Peyer's patch (tissue), 4 donors: ENCODE measurements around the gene EXOC4. TPM values are rescaled to one million over a fixed set of nuclear protein-coding genes. Genes with fewer than 3 reads are reported as not detected.

Experiments used
- DNase-seq, 3 donors: peaks; one replicate each; pipeline ENCODE4 v3.0.0-alpha.2; 2017 to 2019
- H3K27ac ChIP-seq, 4 donors: fragments of 200-600 bp; sonication (generic); one replicate each; pipeline ENCODE4 v1.5.1; 2016 to 2019
- H3K27me3 ChIP-seq, 2 donors: fragments of 200-600 bp; sonication (generic); one replicate each; pipeline ENCODE4 v1.5.1; 2019
- H3K36me3 ChIP-seq, 3 donors: fragments of 200-600 bp; sonication (generic); one replicate each; pipeline ENCODE4 v1.5.1; 2016 to 2019
- H3K4me1 ChIP-seq, 4 donors: fragments of 200-600 bp; sonication (generic); one replicate each; pipeline ENCODE4 v1.5.1; 2016 to 2019
- H3K4me3 ChIP-seq, 4 donors: fragments of 200-600 bp; sonication (generic); 1 replicate in 3 of 4; 2 replicates in 1 of 4; pipeline ENCODE4 v1.5.1; 2016 to 2019; ENCODE audit warnings: mild to moderate bottlenecking in 1 of 4
- H3K9me3 ChIP-seq, 4 donors: fragments of 200-600 bp; sonication (generic); one replicate each; pipeline ENCODE4 v1.5.1; 2016 to 2019; ENCODE audit warnings: mild to moderate bottlenecking in 1 of 4
- POLR2A ChIP-seq, 2 donors: fragments of 450-650 bp; IDR thresholded peaks; one replicate each; pipeline ENCODE4 v1.5.1; 2017; ENCODE audit warnings: antibody characterized with exemption in 2 of 2, mild to moderate bottlenecking in 2 of 2, moderate library complexity in 2 of 2
- total RNA-seq, 4 donors: library from RNA; depleted of rRNA; stranded (reverse); fragments of >200 nt; gene quantifications; one replicate each; pipeline ENCODE4 v1.1.0, GENCODE V29; 2016
- TF ChIP-seq, protein P1 (sequence below), 6 experiments: fragments of 450-650 bp in 4 of 6; fragments of 200-600 bp in 2 of 6; sonication (generic) in 1 of 6; IDR thresholded peaks; one replicate each; pipeline ENCODE4 v1.5.1; 2017 to 2019; ENCODE audit warnings: antibody characterized with exemption in 6 of 6, mild to moderate bottlenecking in 3 of 6, moderate library complexity in 1 of 6

Gene EXOC4
- total RNA-seq, 4 donors from 2014 or later: 128 to 502 (median 141) TPM

DNA sequence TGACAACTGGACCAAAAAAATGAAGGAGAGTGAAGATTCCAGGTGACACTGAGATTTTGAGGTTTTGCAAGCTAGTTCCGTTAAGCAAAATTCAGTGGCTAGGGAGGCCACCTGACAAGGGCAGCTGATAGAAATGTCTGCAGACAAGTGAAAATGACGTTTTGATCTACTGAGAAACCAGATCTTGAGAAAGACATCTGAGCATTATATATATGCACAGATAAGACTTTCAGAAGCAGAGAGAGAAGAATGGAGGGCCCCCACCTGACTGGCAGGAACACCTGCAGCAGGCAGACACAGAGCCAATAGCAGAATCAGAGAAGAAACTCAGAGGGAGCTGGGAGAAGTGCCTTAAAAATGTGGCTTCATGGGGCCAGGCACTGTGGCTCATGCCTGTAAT, 798.1 kb downstream of the EXOC4 start:
- no peak for DNase-seq
- no peaks in the 10 kb centered on the region for H3K9me3 ChIP-seq
- no peaks in the 10 kb centered on the region for H3K27me3 ChIP-seq
- TF ChIP-seq POLR2A (IDR thresholded peaks at IDR 0.05): no peak
- TF ChIP-seq, protein P1, sequence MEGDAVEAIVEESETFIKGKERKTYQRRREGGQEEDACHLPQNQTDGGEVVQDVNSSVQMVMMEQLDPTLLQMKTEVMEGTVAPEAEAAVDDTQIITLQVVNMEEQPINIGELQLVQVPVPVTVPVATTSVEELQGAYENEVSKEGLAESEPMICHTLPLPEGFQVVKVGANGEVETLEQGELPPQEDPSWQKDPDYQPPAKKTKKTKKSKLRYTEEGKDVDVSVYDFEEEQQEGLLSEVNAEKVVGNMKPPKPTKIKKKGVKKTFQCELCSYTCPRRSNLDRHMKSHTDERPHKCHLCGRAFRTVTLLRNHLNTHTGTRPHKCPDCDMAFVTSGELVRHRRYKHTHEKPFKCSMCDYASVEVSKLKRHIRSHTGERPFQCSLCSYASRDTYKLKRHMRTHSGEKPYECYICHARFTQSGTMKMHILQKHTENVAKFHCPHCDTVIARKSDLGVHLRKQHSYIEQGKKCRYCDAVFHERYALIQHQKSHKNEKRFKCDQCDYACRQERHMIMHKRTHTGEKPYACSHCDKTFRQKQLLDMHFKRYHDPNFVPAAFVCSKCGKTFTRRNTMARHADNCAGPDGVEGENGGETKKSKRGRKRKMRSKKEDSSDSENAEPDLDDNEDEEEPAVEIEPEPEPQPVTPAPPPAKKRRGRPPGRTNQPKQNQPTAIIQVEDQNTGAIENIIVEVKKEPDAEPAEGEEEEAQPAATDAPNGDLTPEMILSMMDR (IDR thresholded peaks at IDR 0.05): no peak
- H3K36me3 ChIP-seq: no peaks in the 10 kb centered on the region
- H3K4me1 ChIP-seq: no peaks in the 10 kb centered on the region
- no peak overlapping the region for H3K27ac ChIP-seq
- no peak overlapping the region for H3K4me3 ChIP-seq

DNA sequence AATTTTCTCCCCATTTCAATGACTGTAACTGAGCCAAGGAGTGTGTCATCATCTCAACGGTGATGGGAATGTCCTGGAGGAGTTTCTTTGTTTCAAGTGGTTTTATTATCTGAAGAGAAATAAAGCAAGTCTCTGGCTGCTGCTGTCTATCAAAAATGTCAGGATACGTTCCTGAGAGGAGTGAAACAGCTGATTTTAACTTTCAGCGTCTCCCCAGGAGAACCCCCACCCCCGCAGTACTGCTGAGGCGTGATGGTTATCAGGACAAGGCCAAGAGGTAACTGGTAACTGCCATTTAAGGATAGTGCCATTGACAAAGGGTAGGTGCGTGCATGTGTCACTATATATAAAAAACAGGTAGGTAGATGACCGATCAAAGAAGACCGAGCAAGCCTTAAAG, 803.9 kb downstream of the EXOC4 start:
- Histone ChIP-seq H3K4me1 (no peaks in the 10 kb centered on the region), H3K9me3 (no peaks in the 10 kb centered on the region), H3K36me3 (no peaks in the 10 kb centered on the region), H3K4me3 (no peak overlapping the region), H3K27me3 (no peaks in the 10 kb centered on the region), H3K27ac (no peak overlapping the region)
- no peak for TF ChIP-seq POLR2A (IDR thresholded peaks at IDR 0.05)
- TF ChIP-seq, protein P1 (IDR thresholded peaks at IDR 0.05): no peak
- no peak for DNase-seq

DNA sequence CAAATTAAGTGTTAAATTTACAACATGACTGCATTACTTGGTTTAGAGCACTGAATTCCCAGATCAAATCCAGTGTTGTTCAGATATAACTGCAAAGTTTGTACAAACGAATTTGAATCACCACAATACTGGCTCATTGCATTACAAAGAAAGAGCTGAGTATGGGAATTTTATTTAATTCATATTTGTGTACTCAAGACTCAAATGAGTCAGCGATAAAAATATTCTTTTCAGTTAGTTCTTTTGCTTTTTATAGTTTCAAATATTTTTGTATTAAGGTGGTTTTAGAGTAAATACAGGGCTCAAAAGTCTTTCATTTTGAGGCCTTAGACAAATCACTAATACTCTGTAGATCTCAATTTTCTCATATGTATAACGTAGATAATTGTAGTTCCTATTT, 805.6 kb downstream of the EXOC4 start:
- H3K9me3 ChIP-seq: no peaks in the 10 kb centered on the region
- no peaks in the 10 kb centered on the region for H3K4me1 ChIP-seq
- no peak overlapping the region for H3K27ac ChIP-seq
- TF ChIP-seq, protein P1 (IDR thresholded peaks at IDR 0.05): no peak
- no peak for TF ChIP-seq POLR2A (IDR thresholded peaks at IDR 0.05)
- no peak overlapping the region for H3K4me3 ChIP-seq
- no peaks in the 10 kb centered on the region for H3K36me3 ChIP-seq
- no peak for DNase-seq
- H3K27me3 ChIP-seq: no peaks in the 10 kb centered on the region

DNA sequence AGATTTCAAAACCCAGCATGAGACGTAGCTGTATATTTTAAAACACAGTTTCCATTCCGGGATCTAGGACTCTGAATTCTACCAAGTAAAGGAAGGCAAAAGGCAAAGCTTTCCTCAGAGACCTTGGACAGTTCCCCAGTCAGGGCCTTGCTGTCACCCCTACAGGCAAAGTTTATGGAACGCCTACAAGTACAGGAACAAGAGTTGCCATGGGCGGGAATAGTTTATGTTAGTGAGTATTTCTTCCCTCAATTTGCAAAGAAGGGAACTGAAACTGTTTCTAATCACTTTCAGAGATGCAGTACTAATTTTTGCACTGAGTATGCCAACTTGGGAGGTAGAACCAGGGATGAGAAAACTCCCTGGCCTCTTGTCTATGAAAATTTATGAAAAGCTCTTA, 806.1 kb downstream of the EXOC4 start:
- H3K9me3 ChIP-seq: no peaks in the 10 kb centered on the region
- H3K27me3 ChIP-seq: no peaks in the 10 kb centered on the region
- no peaks in the 10 kb centered on the region for H3K36me3 ChIP-seq
- DNase-seq: no peak
- H3K4me1 ChIP-seq: no peaks in the 10 kb centered on the region
- TF ChIP-seq, protein P1 (IDR thresholded peaks at IDR 0.05): no peak
- no peak for TF ChIP-seq POLR2A (IDR thresholded peaks at IDR 0.05)
- H3K4me3 ChIP-seq: no peak overlapping the region
- no peak overlapping the region for H3K27ac ChIP-seq

DNA sequence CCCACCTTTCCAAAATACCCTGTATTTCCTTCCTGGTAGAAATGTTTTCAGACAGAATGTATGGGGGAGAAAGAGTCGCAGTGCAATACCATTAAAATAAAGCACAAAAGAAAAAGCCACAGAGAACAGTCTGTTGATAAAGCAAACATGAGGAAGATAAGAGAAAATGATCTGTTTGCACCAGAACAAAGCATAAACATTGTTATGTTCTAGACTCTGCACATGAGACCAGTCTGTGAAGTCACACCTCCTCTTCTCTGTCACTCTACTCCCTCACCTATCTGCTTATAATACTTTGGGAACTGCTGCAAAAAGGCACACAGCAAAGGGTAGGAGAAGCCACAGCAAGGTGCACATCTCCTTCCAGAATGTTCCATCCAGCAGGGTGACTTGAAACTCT, 807.0 kb downstream of the EXOC4 start:
- Histone ChIP-seq H3K36me3 (no peaks in the 10 kb centered on the region), H3K4me3 (no peak overlapping the region), H3K9me3 (no peaks in the 10 kb centered on the region), H3K27me3 (no peaks in the 10 kb centered on the region), H3K27ac (no peak overlapping the region), H3K4me1 (no peaks in the 10 kb centered on the region)
- DNase-seq: no peak
- TF ChIP-seq, protein P1 (IDR thresholded peaks at IDR 0.05): no peak
- no peak for TF ChIP-seq POLR2A (IDR thresholded peaks at IDR 0.05)

DNA sequence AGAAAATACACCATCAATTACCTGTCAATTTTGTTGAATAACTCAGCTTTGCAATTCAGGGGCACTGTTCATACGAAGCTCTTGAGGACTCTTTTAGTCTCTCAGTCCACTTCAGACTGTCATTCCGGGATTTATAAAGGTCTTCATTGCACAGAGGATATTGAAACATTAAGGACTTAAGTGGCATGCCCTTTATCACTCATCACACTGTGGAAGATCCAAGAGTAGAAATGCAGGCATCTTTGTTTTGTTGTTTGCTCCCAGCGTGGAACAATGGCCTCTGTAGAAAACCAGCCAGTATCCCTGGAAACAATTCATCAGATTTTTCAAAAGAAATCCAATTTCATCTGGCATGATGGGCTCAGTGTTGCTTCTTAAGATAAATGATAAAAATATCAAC, 808.0 kb downstream of the EXOC4 start:
- Histone ChIP-seq H3K4me3 (no peak overlapping the region), H3K9me3 (no peaks in the 10 kb centered on the region), H3K4me1 (no peaks in the 10 kb centered on the region), H3K36me3 (no peaks in the 10 kb centered on the region), H3K27ac (no peak overlapping the region), H3K27me3 (no peaks in the 10 kb centered on the region)
- DNase-seq: no peak
- TF ChIP-seq, protein P1 (IDR thresholded peaks at IDR 0.05): no peak
- TF ChIP-seq POLR2A (IDR thresholded peaks at IDR 0.05): no peak
